Fibroblast of the aortic adventitia (primary cell): ENCODE data around the gene UBE2M. TPM values are rescaled to one million over a fixed set of nuclear protein-coding genes. Genes with fewer than 3 reads are reported as not detected.

Source experiments
- DNase-seq: peaks from one replicate; pipeline ENCODE4 v3.0.0-alpha.2; 2010; ENCODE audit warnings: low read depth
- H3K4me3 ChIP-seq: 2 replicates; pipeline ENCODE4 v1.5.1; 2011; ENCODE audit warnings: low read depth, mild to moderate bottlenecking, control low read depth, low read length, moderate library complexity
- CTCF ChIP-seq: IDR thresholded peaks from 2 replicates; pipeline ENCODE4 v1.5.1; 2011; ENCODE audit warnings: mild to moderate bottlenecking, low read length, control low read depth, inconsistent platforms; ENCODE audit not compliant: insufficient read depth
- total RNA-seq: library from RNA; depleted of rRNA; stranded (reverse); fragments of >200 nt; gene quantifications from 2 replicates; pipeline ENCODE4 v1.2.3, GENCODE V29; 2012; ENCODE audit warnings: low replicate concordance

UBE2M gene
- total RNA-seq, 1 donor = 55.1 TPM

GRCh38 chr19:58519087-58519354 lies 39.4 kb downstream of the UBE2M start:
- H3K4me3 ChIP-seq = peak overlapping the region; percentile 91
- DNase-seq = peak; percentile 73
- TF ChIP-seq CTCF = peak; percentile 82

GRCh38 chr19:58518256-58519086 lies 39.9 kb downstream of the UBE2M start:
- DNase-seq = no peak
- TF ChIP-seq CTCF = no peak
- H3K4me3 ChIP-seq = peak overlapping the region; percentile 91

GRCh38 chr19:58516964-58517833 lies 41.2 kb downstream of the UBE2M start:
- no peak for TF ChIP-seq CTCF
- H3K4me3 ChIP-seq = peak overlapping the region; percentile 28

GRCh38 chr19:58516246-58516836 lies 42.1 kb downstream of the UBE2M start:
- DNase-seq = no peak
- no peak overlapping the region for H3K4me3 ChIP-seq
- TF ChIP-seq CTCF = no peak

More at GRCh38 chr19:58516964-58517833, 41.2 kb downstream of the UBE2M start:
- no peak for DNase-seq

- no peak for TF ChIP-seq CTCF
- no peak overlapping the region for H3K4me3 ChIP-seq
- no peak for DNase-seq
Observed at GRCh38 chr19:58515259-58515658, 43.2 kb downstream of the UBE2M start.

- H3K4me3 ChIP-seq = peak overlapping the region; percentile 64
- TF ChIP-seq CTCF = no peak
- no peak for DNase-seq
Observed at GRCh38 chr19:58514564-58515022, 43.8 kb downstream of the UBE2M start.
